Glomerular visceral epithelial cell (primary cell): ENCODE measurements around the gene SLC17A5.
"Not testable (repeated sequence)": the region's sequence is repeated elsewhere in the genome, so short reads cannot be mapped to it uniquely, and the experiment has no call there.

Experiments
- DNase-seq: peaks from one replicate; pipeline ENCODE4 v3.0.0-alpha.2; 2016; ENCODE audit errors: extremely low spot score

SLC17A5 gene

DNA sequence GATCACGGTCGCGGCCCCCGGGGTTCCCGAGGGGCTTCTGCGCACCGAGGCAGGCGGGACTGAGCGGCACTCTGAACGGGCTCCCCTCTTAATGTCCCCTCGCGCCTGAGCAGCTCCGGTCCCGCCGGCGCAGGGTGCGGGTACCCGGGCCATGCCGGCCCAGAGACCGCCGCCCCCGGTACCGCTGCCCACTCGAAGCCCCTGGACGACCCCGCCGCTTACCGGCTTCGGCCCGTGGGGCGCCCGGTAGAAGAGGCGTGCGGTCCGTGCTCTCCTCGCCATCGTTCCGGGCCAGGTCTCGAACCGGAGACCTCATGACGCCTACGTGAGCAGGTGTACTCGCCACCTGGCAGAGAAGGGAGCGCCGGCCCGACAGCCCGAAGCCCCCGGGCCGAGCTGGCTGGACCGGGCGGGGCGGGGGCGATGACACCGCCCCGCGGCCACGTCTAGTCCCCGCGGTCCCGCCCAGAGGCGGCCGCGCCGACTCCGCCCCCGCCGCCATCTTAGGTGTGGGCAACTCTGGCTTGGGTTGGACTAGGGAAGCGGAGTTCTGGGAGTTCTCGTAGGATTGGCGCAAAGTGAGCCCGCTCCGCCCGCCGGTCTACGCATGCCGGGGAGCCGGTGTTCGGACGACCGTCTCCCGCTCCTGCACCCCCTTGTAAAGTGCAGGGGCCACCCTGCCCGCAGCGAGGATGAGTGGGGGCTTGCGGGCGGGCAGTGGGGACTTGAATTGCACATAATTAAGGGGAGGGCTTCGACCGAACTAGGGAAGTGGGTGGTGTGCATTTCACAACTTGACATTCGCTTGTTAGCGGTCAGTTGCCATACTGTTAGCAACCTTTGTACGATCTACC lies at the start of gene SLC17A5:
Gene SLC17A5, minus strand, starts transcription at position 422 of the 854 bp plus-strand sequence. Its CDS starts 106 bp downstream, at position 316.
- peak; percentile 94 for DNase-seq

DNA sequence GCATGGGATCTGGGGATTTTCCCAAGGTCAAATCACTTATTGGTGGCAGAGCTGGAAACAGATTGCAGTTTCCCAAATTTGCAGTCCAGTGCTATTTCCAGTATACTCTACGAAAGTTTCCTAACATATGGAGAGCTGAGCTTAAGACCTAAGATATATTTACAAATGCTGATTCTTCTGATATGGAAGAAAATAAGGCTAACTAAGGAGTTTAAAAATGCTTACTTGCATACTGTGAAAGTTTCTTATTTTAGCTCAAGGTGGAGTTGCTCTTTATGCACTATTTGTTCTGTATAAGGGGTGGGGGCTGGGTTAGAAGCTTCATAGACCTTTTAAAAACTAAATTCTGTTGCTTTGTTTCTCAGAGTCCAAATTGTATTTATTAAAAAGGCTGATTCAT lies 49.7 kb upstream of the SLC17A5 start:
- DNase-seq: no peak

GRCh38 chr6:73702444-73702843 lies 48.7 kb upstream of the SLC17A5 start:
- no peak for DNase-seq

DNA sequence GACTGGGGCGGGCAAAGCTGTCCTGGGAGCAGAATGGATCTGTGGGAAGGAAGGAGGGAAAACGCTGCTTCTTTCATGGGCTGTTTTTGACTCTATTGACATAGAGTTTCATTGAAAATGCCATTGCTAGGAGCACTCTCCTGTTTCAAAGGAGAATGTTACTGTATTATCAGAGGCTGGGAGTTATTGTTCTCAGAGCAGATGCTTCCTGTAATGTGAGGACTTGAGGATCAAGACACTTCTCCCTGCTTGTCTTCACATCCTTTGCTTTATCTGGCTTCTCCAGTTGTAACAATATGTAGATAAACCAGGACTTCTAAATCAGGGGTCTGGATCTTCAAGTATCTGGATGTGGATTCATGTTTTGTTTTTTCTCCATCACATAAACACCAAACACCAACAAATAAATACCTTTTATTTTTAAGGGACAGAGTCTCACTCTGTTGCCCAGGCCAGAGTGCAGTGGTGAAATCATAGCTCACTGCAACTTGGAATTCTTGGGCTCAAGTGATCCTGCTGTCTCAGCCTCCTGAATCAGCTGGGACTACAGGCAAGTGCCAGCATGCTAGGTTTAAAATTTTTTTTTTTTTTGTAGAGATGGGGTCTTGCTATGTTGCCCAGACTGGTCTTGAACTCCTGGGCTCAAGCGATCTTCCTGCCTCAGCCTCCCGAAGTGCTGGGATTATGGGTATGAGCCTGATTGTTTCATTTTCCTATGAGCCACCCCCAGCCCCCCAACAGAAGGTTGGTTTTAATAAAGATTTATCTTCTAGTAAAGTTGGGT lies 46.1 kb upstream of the SLC17A5 start:
- DNase-seq: no peak

DNA sequence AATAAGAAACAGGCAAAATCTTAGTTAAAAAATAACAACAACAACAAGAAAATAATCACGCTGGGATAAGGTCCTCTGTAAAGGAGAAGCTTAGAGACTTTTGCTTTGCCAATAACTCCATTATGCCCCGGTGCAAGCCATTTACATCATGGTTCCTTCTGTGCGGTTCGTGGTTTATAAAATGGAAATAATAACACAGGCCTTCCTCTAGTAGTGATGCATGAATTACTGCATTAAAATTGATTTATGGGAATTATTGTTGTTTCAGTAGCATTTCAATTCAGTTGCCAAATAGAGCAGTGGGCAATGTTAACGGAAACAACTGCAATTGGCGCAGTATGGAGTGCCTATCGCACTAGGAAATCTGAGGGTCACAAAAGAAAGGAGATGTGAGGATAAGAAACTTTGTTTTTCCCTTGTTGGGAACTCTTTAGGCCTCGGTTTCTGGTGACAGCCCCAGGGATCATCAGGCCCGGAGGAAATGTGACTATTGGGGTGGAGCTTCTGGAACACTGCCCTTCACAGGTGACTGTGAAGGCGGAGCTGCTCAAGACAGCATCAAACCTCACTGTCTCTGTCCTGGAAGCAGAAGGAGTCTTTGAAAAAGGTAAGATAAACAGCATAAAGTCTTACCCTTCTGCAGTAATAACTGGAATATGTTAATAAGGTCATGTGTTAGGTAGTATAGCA lies 43.3 kb upstream of the SLC17A5 start:
- no peak for DNase-seq

DNA sequence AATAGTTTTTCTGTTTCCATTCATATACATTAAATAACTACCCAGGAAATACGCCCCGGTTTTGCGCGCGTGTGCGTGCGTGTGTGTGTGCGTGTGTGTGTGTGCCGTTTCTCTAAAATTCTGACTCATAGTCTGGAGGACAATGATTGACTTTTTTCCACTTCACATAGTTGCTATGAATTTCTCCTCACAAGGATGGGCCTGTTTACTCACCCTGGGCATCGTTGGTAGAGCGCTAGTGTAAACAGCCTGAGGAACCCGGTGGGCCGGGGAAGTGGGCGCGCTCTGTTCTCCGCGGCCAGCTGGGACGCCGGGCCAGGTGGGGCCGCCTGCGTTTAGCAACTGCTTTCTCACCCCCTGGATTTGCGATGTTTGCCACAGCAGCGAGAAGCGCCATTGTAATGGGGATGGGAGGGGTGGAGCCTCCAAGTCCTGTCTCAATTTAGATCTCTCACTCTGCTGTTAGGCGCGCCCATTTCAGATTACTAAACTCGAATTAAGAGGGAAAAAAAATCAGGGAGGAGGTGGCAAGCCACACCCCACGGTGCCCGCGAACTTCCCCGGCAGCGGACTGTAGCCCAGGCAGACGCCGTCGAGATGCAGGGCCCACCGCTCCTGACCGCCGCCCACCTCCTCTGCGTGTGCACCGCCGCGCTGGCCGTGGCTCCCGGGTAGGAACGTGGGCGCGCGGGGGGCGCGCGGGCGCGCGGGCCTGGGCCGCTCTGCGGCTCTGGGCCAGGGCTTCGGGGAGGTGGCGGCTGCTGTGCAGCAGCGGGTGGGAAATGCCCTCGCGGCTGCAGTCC lies 42.0 kb upstream of the SLC17A5 start, which contains the start of gene CD109:
Gene CD109, plus strand, starts transcription at position 585 of the 803 bp plus-strand sequence. Its CDS starts 13 bp downstream, at position 598.
- DNase-seq: peak; percentile 81

GRCh38 chr6:73694711-73695411 lies 41.1 kb upstream of the SLC17A5 start:
- peak; percentile 64 for DNase-seq

- DNase-seq: peak; percentile 39
Measured at GRCh38 chr6:73691512-73691911, 37.7 kb upstream of the SLC17A5 start.

DNA sequence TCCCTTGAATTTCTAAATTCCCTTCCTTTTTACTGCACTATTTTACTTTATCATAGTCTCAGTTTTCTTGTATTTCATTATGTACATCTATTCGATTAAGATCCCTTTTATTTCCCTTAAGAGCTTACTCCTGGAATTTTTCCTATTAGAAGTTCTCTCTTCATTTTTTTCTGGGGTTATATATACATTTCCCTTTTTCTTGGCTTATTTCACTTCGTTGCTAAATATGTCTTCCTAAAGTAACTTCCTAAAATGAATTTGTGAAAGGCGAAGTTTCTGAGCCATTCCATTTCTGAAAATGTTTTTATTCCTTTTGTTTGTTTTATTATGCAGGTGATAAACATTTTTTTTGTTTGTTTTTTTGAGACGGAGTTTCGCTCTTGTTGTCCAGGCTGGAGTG lies 36.3 kb upstream of the SLC17A5 start:
- no peak for DNase-seq

GRCh38 chr6:73688351-73688750 lies 34.6 kb upstream of the SLC17A5 start:
- no peak for DNase-seq

- DNase-seq: not testable (repeated sequence)
Measured at GRCh38 chr6:73683574-73683973, 29.8 kb upstream of the SLC17A5 start.

- no peak for DNase-seq
Measured at GRCh38 chr6:73680289-73680918, 26.6 kb upstream of the SLC17A5 start.

DNA sequence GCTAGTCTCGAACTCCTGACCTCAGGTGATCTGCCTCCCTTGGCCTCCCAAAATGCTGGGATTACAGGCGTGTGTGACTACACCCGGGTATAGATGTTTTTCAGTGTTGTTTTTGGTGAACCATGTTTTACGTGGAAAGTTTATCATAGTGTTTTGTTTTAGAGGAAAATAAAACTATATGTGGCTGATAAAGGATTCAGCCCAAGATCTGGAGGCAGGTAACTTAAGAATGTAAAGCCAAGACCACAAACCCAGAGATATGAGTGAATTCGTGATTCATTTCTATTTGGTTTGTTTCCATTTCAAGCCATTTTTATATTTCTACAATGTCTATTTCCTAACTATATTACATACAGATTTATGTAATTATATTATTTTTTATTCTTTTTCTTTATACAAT lies 26.1 kb upstream of the SLC17A5 start:
- DNase-seq: not testable (repeated sequence)

DNA sequence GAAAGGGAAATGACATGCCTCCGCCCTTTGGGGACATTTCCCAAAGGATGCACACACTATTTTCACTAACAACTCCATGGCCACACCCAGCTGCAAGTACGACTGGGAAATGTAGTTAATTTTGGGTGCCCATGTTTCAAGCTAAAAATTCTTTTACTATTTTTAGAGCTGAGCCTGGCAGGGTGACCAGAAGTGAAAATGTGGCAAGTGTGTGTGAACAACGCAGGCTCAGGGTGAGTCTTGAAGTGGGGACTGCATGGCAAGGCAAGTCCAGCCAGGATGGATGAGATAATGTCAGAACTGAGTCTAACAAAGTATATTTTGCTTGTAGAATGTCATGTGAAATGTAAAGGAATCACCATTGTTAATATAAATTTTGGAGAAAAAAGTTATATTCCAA lies 25.2 kb upstream of the SLC17A5 start:
- no peak for DNase-seq

DNA sequence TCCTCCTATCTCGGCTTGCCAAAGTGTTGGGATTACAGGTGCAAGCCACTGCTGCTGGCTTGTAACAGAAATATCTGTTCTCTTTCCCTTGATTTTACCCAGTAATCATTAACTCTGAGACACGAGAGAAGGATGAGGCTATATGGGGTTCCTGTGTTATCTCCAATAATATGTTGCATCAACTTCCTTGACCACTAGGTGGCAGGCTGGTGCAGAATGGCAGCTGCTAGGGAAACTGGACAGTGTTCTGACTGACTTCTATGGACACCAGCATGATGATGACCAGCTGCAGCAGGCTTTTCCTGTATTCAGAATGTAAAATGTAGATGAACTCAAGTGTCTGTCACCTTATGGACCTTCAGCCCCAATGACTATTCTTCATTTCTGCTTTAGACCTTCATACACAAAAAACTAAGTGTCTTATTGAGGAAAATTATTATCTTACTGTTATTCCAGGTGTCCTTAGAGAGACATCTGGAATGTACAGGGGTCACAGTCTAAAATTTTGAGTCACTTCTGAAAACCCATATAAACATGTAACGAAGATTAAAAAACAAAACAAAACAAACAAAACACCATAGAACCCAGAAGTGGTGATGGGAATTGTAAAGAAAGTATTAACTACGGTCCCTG lies 21.8 kb upstream of the SLC17A5 start:
- peak; percentile 92 for DNase-seq

DNA sequence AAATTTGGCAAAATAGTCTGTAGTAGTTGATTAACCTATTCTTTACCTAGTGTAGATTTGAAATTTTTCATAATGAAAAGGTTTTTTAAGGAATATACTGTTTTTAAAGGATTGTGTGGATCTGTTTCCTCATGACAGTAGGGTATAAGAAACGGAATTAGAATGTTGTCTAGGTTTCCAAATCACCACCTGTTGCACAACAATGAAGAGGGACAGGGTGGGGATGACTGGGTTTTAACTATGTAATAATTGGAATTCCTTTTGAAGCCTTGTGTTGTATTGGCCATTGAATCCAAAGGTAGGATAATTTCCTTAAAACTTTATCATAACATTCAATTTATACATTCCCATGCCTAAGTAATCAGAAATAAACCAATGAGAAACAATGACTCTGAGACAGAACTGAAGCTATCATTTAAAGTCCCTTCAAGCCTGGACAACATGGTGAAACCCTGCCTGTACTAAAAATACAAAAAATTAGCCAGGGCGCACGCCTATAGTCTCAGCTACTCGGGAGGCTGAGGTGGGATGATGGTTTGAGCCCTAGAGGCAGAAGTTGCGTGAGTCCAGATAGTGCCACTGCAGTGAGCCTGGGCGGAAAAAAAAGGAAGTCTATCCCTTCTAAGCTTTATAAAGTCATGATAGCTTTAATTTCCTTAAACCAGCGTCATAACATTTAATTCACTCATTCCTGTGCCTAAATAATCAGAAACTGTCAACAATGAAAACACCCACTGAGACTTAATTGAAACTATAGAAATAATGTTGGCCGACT lies 18.3 kb upstream of the SLC17A5 start:
- DNase-seq: no peak

GRCh38 chr6:73669005-73669404 lies 15.2 kb upstream of the SLC17A5 start:
- no peak for DNase-seq

DNA sequence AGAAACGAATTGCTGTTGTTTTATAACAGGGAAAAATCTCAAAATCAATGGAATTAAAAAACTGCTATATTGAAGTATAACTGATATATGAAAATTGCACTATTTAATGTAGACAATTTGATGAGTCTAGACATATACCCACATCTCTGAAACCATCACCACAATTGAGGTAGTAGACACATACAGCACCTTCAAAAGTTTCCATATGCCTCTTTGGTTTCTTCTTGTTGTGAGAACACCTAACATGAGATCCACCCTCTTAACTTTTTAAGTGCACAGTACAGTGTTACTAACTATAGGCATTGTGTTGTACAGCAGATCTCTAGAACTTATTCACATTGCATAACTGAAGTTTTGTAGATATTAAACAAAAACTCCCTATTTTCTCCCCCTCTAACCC lies 14.0 kb upstream of the SLC17A5 start:
- DNase-seq: no peak

- DNase-seq: no peak
Measured at GRCh38 chr6:73666393-73666792, 12.6 kb upstream of the SLC17A5 start.
